Naive B cell (primary cell): ENCODE data around the gene GTF2E1. TPM values are rescaled to one million over a fixed set of nuclear protein-coding genes. Genes with fewer than 3 reads are reported as not detected.
A peak's percentile ranks its signal among the peaks of the same experiment; 100 is the strongest.
"Not testable (repeated sequence)": the region's sequence is repeated elsewhere in the genome, so short reads cannot be mapped to it uniquely, and the experiment has no call there.

Experiments
- ATAC-seq, 2 donors: fragments of 150-1000 bp; cut with Tn5 transposase; 2 replicates each; pipeline ENCODE4 v1.10.0; 2021; ENCODE audit warnings: low read depth in 2 of 2, mild to moderate bottlenecking in 2 of 2, moderate library complexity in 2 of 2
- DNase-seq: peaks from one replicate; pipeline ENCODE4 v3.0.0; 2022
- H3K27ac Mint-ChIP-seq, 6 donors: one replicate each; pipeline ENCODE4 v1.8.0; 2020 to 2022; ENCODE audit warnings: mild to moderate bottlenecking in 6 of 6, mixed read lengths in 6 of 6, moderate library complexity in 5 of 6, inconsistent platforms in 2 of 6
- H3K27me3 Mint-ChIP-seq, 3 donors: one replicate each; pipeline ENCODE4 v1.8.0; 2021 to 2022; ENCODE audit warnings: mixed read lengths in 3 of 3, mild to moderate bottlenecking in 1 of 3
- H3K36me3 Mint-ChIP-seq, 2 donors: one replicate each; pipeline ENCODE4 v1.8.0; 2020 to 2022; ENCODE audit warnings: mixed read lengths in 2 of 2, inconsistent platforms in 1 of 2, mild to moderate bottlenecking in 1 of 2
- H3K4me1 Mint-ChIP-seq, 3 donors: one replicate each; pipeline ENCODE4 v1.8.0; 2020 to 2022; ENCODE audit warnings: mixed read lengths in 3 of 3, inconsistent platforms in 1 of 3, mild to moderate bottlenecking in 1 of 3, moderate library complexity in 1 of 3
- H3K4me3 Mint-ChIP-seq, 8 donors: one replicate each; pipeline ENCODE4 v1.8.0; 2020 to 2022; ENCODE audit warnings: mild to moderate bottlenecking in 8 of 8, mixed read lengths in 8 of 8, moderate library complexity in 8 of 8, inconsistent platforms in 2 of 8
- H3K9me3 Mint-ChIP-seq, 7 donors: one replicate each; pipeline ENCODE4 v1.8.0; 2020 to 2022; ENCODE audit warnings: mixed read lengths in 7 of 7, mild to moderate bottlenecking in 5 of 7, inconsistent platforms in 2 of 7, moderate library complexity in 1 of 7
- polyA plus RNA-seq, 6 donors: library from polyadenylated mRNA; unstranded; fragments of 300-500 nt; fragmentation: Illumina TruSeq; gene quantifications; one replicate each; pipeline ENCODE4 v1.2.3, GENCODE V29; 2021; ENCODE audit warnings: low read depth in 6 of 6

The GTF2E1 gene
- 10 to 100 TPM; 10.2 to 21.1 (median 14.1) TPM for polyA plus RNA-seq

DNA sequence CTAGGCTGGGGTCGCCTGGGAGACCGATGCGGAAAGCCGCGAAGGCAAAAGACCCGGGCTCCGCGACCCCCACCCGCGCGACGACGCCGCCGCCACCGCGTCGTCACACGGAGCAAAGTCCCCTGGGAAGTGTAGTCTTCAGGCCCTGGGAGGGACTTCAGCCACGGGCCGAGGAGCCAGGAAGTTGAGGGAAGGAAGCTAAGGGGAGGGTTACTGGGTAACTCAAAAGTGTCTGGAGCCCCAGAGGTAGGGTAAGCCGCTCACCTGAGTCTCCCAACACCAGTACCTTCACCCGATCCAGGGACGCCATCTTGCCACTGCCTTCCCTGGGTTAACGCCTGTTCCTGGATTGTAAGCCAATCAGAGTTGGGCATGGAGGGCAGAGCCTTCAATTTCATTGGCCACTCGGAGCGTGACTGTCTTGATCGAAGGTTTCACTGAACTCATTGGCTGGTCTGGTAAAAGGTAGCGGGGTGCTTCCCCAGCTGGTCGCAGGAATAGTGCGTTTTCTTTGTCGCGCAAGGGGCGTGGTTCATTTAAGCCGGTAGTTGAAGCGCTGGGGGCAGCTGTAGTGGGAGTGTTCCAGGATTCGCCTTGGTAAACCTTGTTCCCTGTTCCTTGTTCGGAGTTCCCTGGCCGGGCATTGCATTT is at the start of gene GTF2E1, which contains the start of gene RABL3:
TSS of gene GTF2E1 (plus strand) at position 547 of the 651 bp plus-strand sequence. CDS start 7,809 bp downstream, outside the sequence.
TSS of gene RABL3 (minus strand) at position 319 of the 651 bp plus-strand sequence. CDS start at position 310, 9 bp downstream.
- Mint-ChIP-seq H3K36me3 (peaks cover 0 to 2% of the 10 kb centered on the region in 2 donors), H3K4me3 (peak within 1 kb of the TSS; percentile 82 to 99 (median 96)), H3K4me1 (peaks cover 30 to 47% (median 42%) of the 10 kb centered on the region in 3 donors), H3K27ac (peak within 1 kb of the TSS; percentile 96 to 99 (median 99)), H3K27me3 (no peaks in the 10 kb centered on the region), H3K9me3 (no peaks in the 10 kb centered on the region)
- DNase-seq, result peak; percentile 96
- peak; percentile 94 to 97 for ATAC-seq

DNA sequence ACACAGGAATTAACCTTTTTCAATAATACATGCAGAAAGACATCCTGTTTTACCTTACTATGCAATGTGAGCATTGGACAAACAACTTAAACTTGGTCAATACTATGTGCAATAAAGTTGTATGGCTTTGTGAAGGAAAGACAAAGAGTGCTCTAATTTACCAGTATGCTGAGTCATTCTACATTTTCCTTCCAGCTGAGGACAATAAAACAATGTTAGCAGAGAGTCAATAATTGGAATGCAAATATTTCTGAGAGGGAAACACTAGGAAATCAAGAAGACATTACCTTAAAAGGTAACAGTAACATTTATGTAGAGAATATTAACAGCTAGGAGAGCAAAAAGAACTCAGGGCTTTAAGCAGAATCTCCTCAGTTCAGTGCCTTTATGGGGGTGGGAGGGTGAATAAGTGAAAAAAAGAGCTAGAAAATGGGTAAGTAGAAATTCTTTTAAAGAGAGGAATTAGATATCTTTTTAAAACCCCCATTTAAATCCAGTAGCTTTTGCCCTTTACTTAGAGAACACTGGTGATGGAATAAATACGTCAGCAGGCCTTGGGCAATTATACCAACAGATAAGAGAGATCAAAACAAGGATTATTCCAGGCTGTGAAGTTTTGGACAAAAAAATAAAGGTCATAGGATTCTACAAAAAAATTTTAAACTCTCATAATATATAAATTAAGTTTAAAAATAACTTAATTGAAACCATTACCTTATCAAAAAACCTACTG is 48.9 kb upstream of the GTF2E1 start:
- peaks cover 0 to 1% (median 0%) of the 10 kb centered on the region in 3 donors for H3K4me1 Mint-ChIP-seq
- DNase-seq (no peak), ATAC-seq (no peak)
- no peak overlapping the region for H3K27ac Mint-ChIP-seq
- peaks cover 0 to 7% of the 10 kb centered on the region in 2 donors for H3K36me3 Mint-ChIP-seq
- no peaks in the 10 kb centered on the region for H3K9me3 Mint-ChIP-seq
- no peaks in the 10 kb centered on the region for H3K27me3 Mint-ChIP-seq
- no peak overlapping the region for H3K4me3 Mint-ChIP-seq

DNA sequence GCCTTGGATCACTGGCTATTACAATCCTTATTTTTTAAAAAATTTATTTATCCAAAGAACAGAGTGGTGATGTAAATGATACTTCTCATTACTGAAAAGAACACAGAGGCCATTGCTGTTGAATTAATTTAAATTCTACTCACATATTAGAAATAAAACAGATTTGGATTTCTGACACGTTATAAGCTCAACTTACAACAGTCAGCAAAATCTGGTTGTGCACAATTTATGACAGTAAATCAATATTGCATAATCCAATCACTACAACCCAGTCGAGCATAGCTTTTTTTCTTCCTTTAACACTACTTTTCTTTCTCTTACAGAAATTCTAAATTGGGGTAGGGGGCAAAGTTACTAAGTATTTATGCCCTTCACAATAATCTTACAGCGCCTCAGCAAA is 43.2 kb upstream of the GTF2E1 start:
- H3K27me3 Mint-ChIP-seq, result no peaks in the 10 kb centered on the region
- ATAC-seq (no peak), DNase-seq (no peak)
- no peak overlapping the region for H3K4me3 Mint-ChIP-seq
- peaks cover 9 to 23% of the 10 kb centered on the region in 2 donors for H3K36me3 Mint-ChIP-seq
- peaks cover 0 to 9% (median 2%) of the 10 kb centered on the region in 7 donors for H3K9me3 Mint-ChIP-seq
- H3K4me1 Mint-ChIP-seq, result no peaks in the 10 kb centered on the region
- peak overlapping the region in 1 of 6 donors; percentile 12 for H3K27ac Mint-ChIP-seq

DNA sequence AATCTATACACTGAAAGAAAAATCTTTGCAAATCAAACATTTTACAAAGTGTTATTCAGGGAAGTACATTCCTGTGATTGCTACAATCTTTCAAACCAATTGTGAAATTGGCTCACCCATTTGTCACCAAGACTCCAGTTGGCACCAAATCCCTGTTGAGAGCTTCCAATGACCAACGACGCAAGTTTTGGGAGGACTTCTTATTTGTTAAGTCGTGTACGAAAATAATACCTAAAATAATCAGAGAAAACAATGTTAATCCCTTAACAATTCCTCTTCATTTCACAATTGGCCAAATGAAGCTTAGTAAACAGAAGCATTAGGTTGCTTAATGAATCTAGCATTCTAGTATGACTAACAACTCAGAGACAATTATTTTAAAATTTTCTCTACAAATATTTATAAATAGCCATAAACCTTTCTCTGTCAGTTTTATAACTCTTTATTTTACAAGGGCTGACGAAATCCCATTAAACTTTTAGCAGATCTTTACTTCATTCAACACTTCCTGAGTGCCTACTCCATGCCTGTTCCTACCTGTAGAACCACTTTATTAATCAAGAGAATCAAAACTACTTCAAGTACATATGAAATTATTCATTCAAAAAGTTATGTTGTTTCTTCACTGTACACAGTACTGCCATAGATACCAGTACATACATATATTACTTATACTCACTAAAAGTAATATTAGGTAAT is 36.5 kb upstream of the GTF2E1 start:
- Mint-ChIP-seq H3K27ac (no peak overlapping the region), H3K9me3 (peaks cover 0 to 9% (median 2%) of the 10 kb centered on the region in 7 donors), H3K4me1 (peaks cover 7 to 11% (median 9%) of the 10 kb centered on the region in 3 donors), H3K36me3 (peaks cover 9 to 35% of the 10 kb centered on the region in 2 donors), H3K27me3 (no peaks in the 10 kb centered on the region), H3K4me3 (no peak overlapping the region)
- ATAC-seq, result no peak
- DNase-seq, result no peak

DNA sequence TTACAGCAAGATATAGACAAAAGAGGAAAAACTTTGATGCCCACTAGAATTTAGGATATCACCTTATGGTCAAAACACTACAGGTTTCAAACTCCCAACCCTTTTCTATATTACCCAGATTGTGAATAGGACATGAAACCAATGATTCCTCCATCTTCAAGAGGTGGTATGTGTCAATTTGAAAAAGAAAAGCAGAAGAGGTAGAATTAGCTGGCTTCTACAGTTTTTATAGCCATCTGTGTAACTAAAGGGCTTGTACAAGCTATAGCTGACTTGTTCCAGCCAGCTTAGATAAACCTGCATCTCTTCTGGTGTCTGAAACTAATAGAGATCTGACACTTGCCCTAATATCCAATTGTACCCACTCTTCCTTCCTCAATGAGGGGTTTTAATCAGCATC is 35.6 kb upstream of the GTF2E1 start:
- DNase-seq (no peak), ATAC-seq (no peak)
- Mint-ChIP-seq H3K4me3 (no peak overlapping the region), H3K4me1 (peaks cover 7 to 11% (median 9%) of the 10 kb centered on the region in 3 donors), H3K27ac (no peak overlapping the region), H3K27me3 (no peaks in the 10 kb centered on the region), H3K36me3 (peaks cover 9 to 35% of the 10 kb centered on the region in 2 donors), H3K9me3 (peaks cover 0 to 9% (median 2%) of the 10 kb centered on the region in 7 donors)

DNA sequence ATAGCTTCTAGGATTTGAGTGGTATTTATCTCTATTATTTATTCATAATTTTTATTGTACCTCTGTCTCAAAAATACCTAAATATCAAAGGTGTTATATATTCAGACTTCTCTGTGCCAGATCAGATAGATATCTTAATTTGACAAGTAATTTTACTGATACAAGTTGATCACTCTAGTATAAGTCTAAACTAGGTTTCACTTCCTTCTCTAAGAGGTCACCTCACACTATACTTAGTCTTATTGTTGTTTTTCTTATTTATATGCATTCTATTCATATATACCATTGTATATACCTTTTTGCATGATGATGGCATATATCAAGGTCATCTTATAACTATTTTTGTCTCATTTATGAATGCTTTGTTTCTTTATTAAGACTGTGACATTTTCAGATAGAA is 34.1 kb upstream of the GTF2E1 start:
- ATAC-seq (peak in 1 of 2 donors; percentile 41), DNase-seq (no peak)
- Mint-ChIP-seq H3K4me1 (peaks cover 7 to 11% (median 9%) of the 10 kb centered on the region in 3 donors), H3K27me3 (no peaks in the 10 kb centered on the region), H3K27ac (peak overlapping the region in 1 of 6 donors; percentile 5), H3K4me3 (no peak overlapping the region), H3K9me3 (peaks cover 0 to 4% (median 0%) of the 10 kb centered on the region in 7 donors), H3K36me3 (peaks cover 5 to 29% of the 10 kb centered on the region in 2 donors)

DNA sequence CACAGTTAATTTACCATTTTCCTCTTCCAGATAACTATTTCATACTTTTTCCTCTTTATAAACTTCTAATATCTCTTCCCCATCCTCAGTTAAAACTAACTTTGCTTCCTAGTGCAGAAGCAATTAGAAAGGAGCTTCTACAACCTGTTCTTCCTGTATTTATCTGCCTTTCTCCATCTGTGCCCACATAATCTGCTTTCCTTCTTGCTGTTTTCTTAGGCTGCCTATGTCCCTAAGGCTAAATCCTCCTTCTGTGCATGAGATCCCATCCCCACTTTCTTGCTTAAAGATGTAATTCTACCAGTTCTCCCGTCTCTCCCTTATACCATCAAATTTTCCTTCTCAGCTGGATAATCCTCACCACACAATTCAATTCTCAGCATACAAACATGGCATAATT is 32.2 kb upstream of the GTF2E1 start:
- no peak overlapping the region for H3K4me3 Mint-ChIP-seq
- H3K4me1 Mint-ChIP-seq, result peaks cover 7 to 11% (median 9%) of the 10 kb centered on the region in 3 donors
- H3K36me3 Mint-ChIP-seq, result peaks cover 0 to 14% of the 10 kb centered on the region in 2 donors
- H3K27ac Mint-ChIP-seq, result no peak overlapping the region
- ATAC-seq (no peak), DNase-seq (no peak)
- no peaks in the 10 kb centered on the region for H3K27me3 Mint-ChIP-seq
- H3K9me3 Mint-ChIP-seq, result no peaks in the 10 kb centered on the region

DNA sequence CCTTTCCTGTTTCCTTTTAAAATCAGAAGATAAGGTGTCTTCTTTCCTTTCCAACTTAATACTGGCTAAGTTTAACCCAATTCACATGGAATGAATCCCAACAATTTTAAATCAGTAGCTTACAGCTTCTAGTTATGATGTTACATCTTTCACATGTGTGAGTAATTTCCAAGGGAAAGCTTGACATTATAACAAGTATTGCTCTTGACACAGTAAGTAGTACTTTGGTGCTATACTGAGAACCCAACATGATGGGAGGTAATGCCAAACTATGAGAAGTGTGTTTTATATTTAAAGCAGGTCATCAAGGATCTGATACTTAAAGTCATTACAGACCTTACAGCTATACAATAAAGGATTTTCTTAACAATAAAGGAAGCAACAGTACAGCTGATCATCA is 29.3 kb upstream of the GTF2E1 start:
- H3K9me3 Mint-ChIP-seq, result no peaks in the 10 kb centered on the region
- H3K4me1 Mint-ChIP-seq, result peaks cover 8 to 11% (median 10%) of the 10 kb centered on the region in 3 donors
- DNase-seq, result no peak
- no peak for ATAC-seq
- peak overlapping the region in 2 of 6 donors; percentile 35 to 69 for H3K27ac Mint-ChIP-seq
- no peak overlapping the region for H3K4me3 Mint-ChIP-seq
- H3K27me3 Mint-ChIP-seq, result no peaks in the 10 kb centered on the region
- H3K36me3 Mint-ChIP-seq, result no peaks in the 10 kb centered on the region

DNA sequence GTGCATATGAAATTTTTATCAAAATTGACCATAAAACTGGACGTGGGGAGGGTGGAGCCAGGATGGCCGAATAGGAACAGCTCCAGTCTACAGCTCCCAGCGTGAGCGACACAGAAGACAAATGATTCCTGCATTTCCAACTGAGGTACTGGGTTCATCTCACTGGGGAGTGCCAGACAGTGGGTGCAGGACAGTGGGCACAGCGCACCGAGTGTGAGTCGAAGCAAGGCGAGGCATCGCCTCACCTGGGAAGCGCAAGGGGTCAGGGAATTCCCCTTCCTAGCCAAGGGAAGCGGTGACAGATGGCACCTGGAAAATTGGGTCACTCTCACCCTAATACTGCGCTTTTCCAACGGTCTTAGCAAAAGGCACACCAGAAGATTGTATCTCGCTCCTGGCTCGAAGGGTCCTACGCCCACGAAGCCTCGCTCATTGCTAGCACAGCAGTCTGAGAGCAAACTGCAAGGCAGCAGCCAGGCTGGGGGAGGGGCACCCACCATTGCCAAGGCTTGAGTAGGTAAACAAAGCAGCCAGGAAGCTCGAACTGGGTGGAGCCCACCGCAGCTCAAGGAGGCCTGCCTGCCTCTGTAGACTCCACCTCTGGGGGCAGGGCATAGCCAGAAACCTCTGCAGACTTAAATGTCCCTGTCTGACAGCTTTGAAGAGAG is 23.2 kb upstream of the GTF2E1 start:
- Mint-ChIP-seq H3K27ac (peak overlapping the region in 4 of 6 donors; percentile 2 to 82 (median 80)), H3K4me1 (peaks cover 20 to 31% (median 27%) of the 10 kb centered on the region in 3 donors), H3K4me3 (peak overlapping the region; percentile 56 to 87 (median 68))
- H3K27me3 Mint-ChIP-seq, H3K9me3 Mint-ChIP-seq, H3K36me3 Mint-ChIP-seq: not testable (repeated sequence)
- DNase-seq, result peak; percentile 48
- peak in 1 of 2 donors; percentile 50 for ATAC-seq

DNA sequence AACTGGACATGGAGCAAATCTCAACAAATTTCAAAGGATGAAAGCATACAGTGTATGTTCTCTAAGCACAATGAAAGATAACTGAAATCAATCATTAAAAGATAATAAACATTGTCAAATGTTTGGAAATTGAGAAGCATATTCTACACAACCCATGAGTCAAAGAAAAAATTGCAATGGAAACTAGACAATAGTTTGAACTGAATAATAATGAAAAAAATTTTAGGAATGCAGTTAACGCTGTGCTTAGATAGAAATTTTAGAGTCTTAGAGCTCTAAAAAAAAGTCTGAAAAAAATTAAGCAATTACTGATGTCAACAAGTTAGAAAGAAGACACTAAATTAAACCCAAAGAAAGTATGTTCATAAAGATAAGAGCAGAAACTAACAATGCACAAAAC is 15.8 kb upstream of the GTF2E1 start:
- Mint-ChIP-seq H3K4me3 (no peak overlapping the region), H3K27me3 (no peaks in the 10 kb centered on the region), H3K4me1 (no peaks in the 10 kb centered on the region), H3K27ac (peak overlapping the region in 2 of 6 donors; percentile 8 to 76), H3K9me3 (peaks cover 0 to 2% (median 0%) of the 10 kb centered on the region in 7 donors), H3K36me3 (no peaks in the 10 kb centered on the region)
- DNase-seq (no peak), ATAC-seq (no peak)

DNA sequence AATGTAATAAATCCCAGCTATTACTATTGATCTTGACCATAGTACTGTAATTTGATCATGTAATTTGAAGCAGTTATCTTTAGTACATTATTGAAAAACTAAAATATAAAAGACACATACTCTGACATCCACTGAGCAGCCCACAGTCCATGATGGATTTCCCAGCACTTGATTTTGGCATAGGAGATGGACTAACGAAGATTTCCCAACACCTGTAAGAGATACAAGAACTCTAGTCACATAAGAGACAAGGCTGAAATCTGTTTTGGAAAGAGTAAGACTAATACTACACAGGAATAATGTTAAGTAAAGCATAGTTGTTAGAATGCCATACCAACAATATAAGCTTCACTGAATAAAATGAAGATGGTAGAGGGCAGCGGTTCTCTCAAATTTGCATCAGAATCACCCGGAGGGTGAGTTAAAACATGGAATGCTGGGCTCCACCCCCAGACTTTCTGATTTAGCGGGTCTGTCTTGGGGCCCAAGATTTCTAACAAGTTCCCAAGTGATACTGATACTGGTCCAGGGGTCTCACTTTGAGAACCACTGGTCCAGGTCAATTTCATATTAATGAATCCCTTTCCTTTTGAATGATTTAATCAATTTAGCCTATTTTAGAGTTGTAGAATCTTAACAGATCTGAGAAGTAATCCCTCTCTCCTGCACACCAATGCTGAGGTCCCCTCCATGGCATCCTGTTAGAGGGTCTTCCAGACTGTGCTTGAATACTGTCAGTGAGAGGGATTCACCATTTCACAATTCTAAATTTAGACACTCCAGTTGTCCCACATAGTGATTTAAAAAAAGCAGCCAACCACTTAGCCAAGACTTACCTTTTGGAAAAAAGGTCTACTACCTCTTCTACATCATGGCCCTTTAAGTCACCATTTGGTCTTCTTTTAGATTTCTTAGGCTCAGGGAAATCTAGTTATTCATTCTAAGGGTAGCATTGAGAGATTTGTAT is 11.7 kb upstream of the GTF2E1 start:
- Mint-ChIP-seq H3K4me3 (no peak overlapping the region), H3K27ac (peak overlapping the region in 2 of 6 donors; percentile 3 to 8), H3K4me1 (no peaks in the 10 kb centered on the region), H3K36me3 (no peaks in the 10 kb centered on the region), H3K27me3 (no peaks in the 10 kb centered on the region), H3K9me3 (peaks cover 0 to 9% (median 4%) of the 10 kb centered on the region in 7 donors)
- ATAC-seq, result no peak
- DNase-seq, result no peak

DNA sequence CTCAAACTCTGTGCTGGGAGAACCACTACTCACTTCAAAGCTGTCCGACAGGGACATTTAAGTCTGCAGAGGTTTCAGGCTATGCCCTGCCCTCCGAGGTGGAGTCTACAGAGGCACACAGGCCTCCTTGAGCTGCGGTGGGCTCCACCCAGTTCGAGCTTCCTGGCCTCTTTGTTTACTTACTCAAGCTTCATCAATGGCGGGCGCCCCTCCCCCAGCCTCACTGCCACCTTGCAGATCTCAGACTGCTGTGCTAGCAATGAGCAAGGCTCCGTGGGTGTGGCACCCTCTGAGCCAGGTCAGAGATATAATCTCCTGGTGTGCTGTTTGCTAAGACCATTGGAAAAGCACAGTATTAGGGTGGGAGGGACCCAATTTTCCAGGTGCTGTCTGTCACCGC is 4.5 kb upstream of the GTF2E1 start:
- H3K27me3 Mint-ChIP-seq, H3K4me3 Mint-ChIP-seq, DNase-seq, ATAC-seq, H3K36me3 Mint-ChIP-seq, H3K27ac Mint-ChIP-seq: not testable (repeated sequence)
- Mint-ChIP-seq H3K4me1 (peaks cover 14% of the 10 kb centered on the region in 3 donors), H3K9me3 (peaks cover 0 to 10% (median 4%) of the 10 kb centered on the region in 7 donors)
